Nephron (organoid): ENCODE results near the gene EEF1E1.

Experiments used
- H3K27ac Mint-ChIP-seq, 3 experiments: 2 replicates each; pipeline ENCODE4 v1.8.0; 2020; ENCODE audit warnings: mixed read lengths in 3 of 3, mild to moderate bottlenecking in 2 of 3, moderate library complexity in 1 of 3
- H3K27me3 Mint-ChIP-seq: 2 replicates; pipeline ENCODE4 v1.8.0; 2021; ENCODE audit warnings: low read depth, mild to moderate bottlenecking, moderate library complexity, mixed read lengths
- H3K36me3 Mint-ChIP-seq: 2 replicates; pipeline ENCODE4 v1.8.0; 2020; ENCODE audit warnings: low read depth, mixed read lengths
- H3K4me1 Mint-ChIP-seq: 2 replicates; pipeline ENCODE4 v1.8.0; 2020; ENCODE audit warnings: mixed read lengths
- H3K4me3 Mint-ChIP-seq, 3 experiments: 2 replicates each; pipeline ENCODE4 v1.8.0; 2020; ENCODE audit warnings: mild to moderate bottlenecking in 3 of 3, mixed read lengths in 3 of 3, moderate library complexity in 2 of 3
- H3K9me3 Mint-ChIP-seq: 2 replicates; pipeline ENCODE4 v1.8.0; 2020; ENCODE audit warnings: mixed read lengths
- CTCF ChIP-seq, 3 experiments: fragments of 200-600 bp; sonication (generic); IDR thresholded peaks; one replicate each; pipeline ENCODE4 v1.5.0; 2021; ENCODE audit warnings: antibody characterized with exemption in 3 of 3; ENCODE audit not compliant: unreplicated experiment in 3 of 3

The EEF1E1 gene

GRCh38 chr6:8103726-8104125, 1.4 kb upstream of the EEF1E1 start:
- Mint-ChIP-seq H3K36me3 (peaks cover 10% of the 10 kb centered on the region), H3K4me1 (peaks cover 19% of the 10 kb centered on the region), H3K4me3 (peak overlapping the region in 1 of 3 experiments; percentile 11), H3K9me3 (no peaks in the 10 kb centered on the region), H3K27ac (no peak overlapping the region), H3K27me3 (peaks cover 14% of the 10 kb centered on the region)
- no peak for TF ChIP-seq CTCF (IDR thresholded peaks at IDR 0.05; ENCODE audit: unreplicated experiment in 3 of 3)

- Mint-ChIP-seq H3K4me1 (peaks cover 19% of the 10 kb centered on the region), H3K36me3 (peaks cover 30% of the 10 kb centered on the region), H3K4me3 (peak overlapping the region; percentile 56 to 71 (median 57)), H3K27ac (peak overlapping the region in 1 of 3 experiments; percentile 45), H3K27me3 (peaks cover 3% of the 10 kb centered on the region), H3K9me3 (no peaks in the 10 kb centered on the region)
- TF ChIP-seq CTCF (IDR thresholded peaks at IDR 0.05; ENCODE audit: unreplicated experiment in 3 of 3) = no peak
These were observed 2.0 kb downstream of the EEF1E1 start for GRCh38 chr6:8100159-8100854.

DNA sequence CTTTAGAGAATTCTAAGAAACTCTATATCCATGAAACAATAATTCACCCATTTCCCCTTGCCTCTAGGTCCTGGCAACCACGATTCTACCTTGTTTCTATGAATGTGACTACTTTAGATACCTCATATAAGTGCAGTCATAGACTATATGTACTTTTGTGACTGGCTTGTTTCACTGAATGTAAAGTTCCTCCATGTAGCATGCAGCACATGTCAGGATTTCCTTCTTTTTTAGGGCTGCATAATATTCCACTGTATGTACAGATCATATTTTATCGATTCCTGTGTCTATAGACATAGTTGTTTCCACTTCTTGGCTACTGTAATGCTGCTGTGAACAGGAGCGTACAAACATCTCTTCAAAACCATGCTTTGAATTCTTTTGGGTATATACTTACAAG, 11.7 kb downstream of the EEF1E1 start:
- Mint-ChIP-seq H3K27ac (no peak overlapping the region), H3K9me3 (peaks cover 16% of the 10 kb centered on the region), H3K27me3 (no peaks in the 10 kb centered on the region), H3K4me3 (no peak overlapping the region), H3K4me1 (no peaks in the 10 kb centered on the region), H3K36me3 (peaks cover 79% of the 10 kb centered on the region)
- no peak for TF ChIP-seq CTCF (IDR thresholded peaks at IDR 0.05; ENCODE audit: unreplicated experiment in 3 of 3)

- no peak overlapping the region for H3K4me3 Mint-ChIP-seq
- peaks cover under 1% of the 10 kb centered on the region for H3K4me1 Mint-ChIP-seq
- no peak for TF ChIP-seq CTCF (IDR thresholded peaks at IDR 0.05; ENCODE audit: unreplicated experiment in 3 of 3)
- H3K27ac Mint-ChIP-seq = no peak overlapping the region
- peaks cover 16% of the 10 kb centered on the region for H3K9me3 Mint-ChIP-seq
- peaks cover 65% of the 10 kb centered on the region for H3K36me3 Mint-ChIP-seq
- no peaks in the 10 kb centered on the region for H3K27me3 Mint-ChIP-seq
These were observed 13.5 kb downstream of the EEF1E1 start for GRCh38 chr6:8088886-8089285.

- peaks cover 66% of the 10 kb centered on the region for H3K36me3 Mint-ChIP-seq
- peaks cover 7% of the 10 kb centered on the region for H3K4me1 Mint-ChIP-seq
- peaks cover 16% of the 10 kb centered on the region for H3K9me3 Mint-ChIP-seq
- TF ChIP-seq CTCF (IDR thresholded peaks at IDR 0.05; ENCODE audit: unreplicated experiment in 3 of 3) = no peak
- no peak overlapping the region for H3K27ac Mint-ChIP-seq
- H3K27me3 Mint-ChIP-seq = no peaks in the 10 kb centered on the region
- no peak overlapping the region for H3K4me3 Mint-ChIP-seq
These were observed 14.2 kb downstream of the EEF1E1 start for GRCh38 chr6:8087870-8088754.
